COR-L47 (cell line): ENCODE results near the gene ZNF697.
A peak's percentile ranks its signal among the peaks of the same experiment; 100 is the strongest.
"Not testable (repeated sequence)": the region's sequence is repeated elsewhere in the genome, so short reads cannot be mapped to it uniquely, and the experiment has no call there.

Experiments used
- DNase-seq: peaks from one replicate; lab custom pipeline; 2025; lab: John Stamatoyannopoulos, UW

The ZNF697 gene

GRCh38 chr1:119631433-119632102, 16.5 kb downstream of the ZNF697 start:
- DNase-seq, result peak; percentile 80

- DNase-seq, result no peak
Measured at GRCh38 chr1:119631086-119631432, 17.0 kb downstream of the ZNF697 start.

- no peak for DNase-seq
Measured at GRCh38 chr1:119626841-119627240, 21.2 kb downstream of the ZNF697 start.

GRCh38 chr1:119626011-119626545, 22.0 kb downstream of the ZNF697 start:
- no peak for DNase-seq

- no peak for DNase-seq
Measured at GRCh38 chr1:119623678-119624077, 24.4 kb downstream of the ZNF697 start.

- no peak for DNase-seq
Measured at GRCh38 chr1:119623193-119623515, 24.9 kb downstream of the ZNF697 start.

GRCh38 chr1:119622311-119623192, 25.5 kb downstream of the ZNF697 start:
- DNase-seq, result no peak

- no peak for DNase-seq
Measured at GRCh38 chr1:119621705-119622104, 26.4 kb downstream of the ZNF697 start.

- peak; percentile 69 for DNase-seq
Measured at GRCh38 chr1:119617751-119618691, 30.0 kb downstream of the ZNF697 start.

- not testable (repeated sequence) for DNase-seq
Measured at GRCh38 chr1:119616748-119617147, 31.3 kb downstream of the ZNF697 start.

GRCh38 chr1:119615100-119615499, 33.0 kb downstream of the ZNF697 start:
- DNase-seq, result not testable (repeated sequence)

- peak; percentile 71 for DNase-seq
Measured at GRCh38 chr1:119613769-119614720, 34.0 kb downstream of the ZNF697 start.

GRCh38 chr1:119611701-119612113, 36.4 kb downstream of the ZNF697 start:
- DNase-seq, result peak; percentile 66

- DNase-seq, result not testable (repeated sequence)
Measured at GRCh38 chr1:119608816-119609215, 39.2 kb downstream of the ZNF697 start.

- not testable (repeated sequence) for DNase-seq
Measured at GRCh38 chr1:119607087-119607807, 40.8 kb downstream of the ZNF697 start.

GRCh38 chr1:119606394-119606793, 41.7 kb downstream of the ZNF697 start:
- no peak for DNase-seq

- no peak for DNase-seq
Measured at GRCh38 chr1:119605686-119606085, 42.4 kb downstream of the ZNF697 start.

- not testable (repeated sequence) for DNase-seq
Measured at GRCh38 chr1:119605080-119605479, 43.0 kb downstream of the ZNF697 start.

- DNase-seq, result no peak
Measured at GRCh38 chr1:119603695-119604094, 44.4 kb downstream of the ZNF697 start.

- not testable (repeated sequence) for DNase-seq
Measured at GRCh38 chr1:119603241-119603640, 44.8 kb downstream of the ZNF697 start.
